ENCODE measurements around the gene DPP10.

- no peak for TF ChIP-seq POLR2A (IDR thresholded peaks at IDR 0.05)
- no peak for TF ChIP-seq CTCF (IDR thresholded peaks at IDR 0.05)
Measured at GRCh38 chr2:115542331-115542730, 1099.9 kb downstream of the DPP10 start.

Measured in body of pancreas (tissue), 4 donors.